D721Med (cell line): Measurements from ENCODE around the gene PADI2.

Source experiments
- DNase-seq: peaks from one replicate; pipeline ENCODE4 v3.0.0; 2011; ENCODE audit warnings: low spot score; ENCODE audit not compliant: insufficient read length
- FAIRE-seq: peaks from 2 replicates; lab custom pipeline; 2011; peaks lifted over from hg19 to GRCh38; lab: Jason Lieb, UNC
- CTCF ChIP-seq: IDR thresholded peaks from 2 replicates; pipeline ENCODE4 v1.5.1; 2012; ENCODE audit warnings: mild to moderate bottlenecking, control low read depth; ENCODE audit not compliant: insufficient read depth; ENCODE audit errors: missing control alignments

Gene PADI2

DNA sequence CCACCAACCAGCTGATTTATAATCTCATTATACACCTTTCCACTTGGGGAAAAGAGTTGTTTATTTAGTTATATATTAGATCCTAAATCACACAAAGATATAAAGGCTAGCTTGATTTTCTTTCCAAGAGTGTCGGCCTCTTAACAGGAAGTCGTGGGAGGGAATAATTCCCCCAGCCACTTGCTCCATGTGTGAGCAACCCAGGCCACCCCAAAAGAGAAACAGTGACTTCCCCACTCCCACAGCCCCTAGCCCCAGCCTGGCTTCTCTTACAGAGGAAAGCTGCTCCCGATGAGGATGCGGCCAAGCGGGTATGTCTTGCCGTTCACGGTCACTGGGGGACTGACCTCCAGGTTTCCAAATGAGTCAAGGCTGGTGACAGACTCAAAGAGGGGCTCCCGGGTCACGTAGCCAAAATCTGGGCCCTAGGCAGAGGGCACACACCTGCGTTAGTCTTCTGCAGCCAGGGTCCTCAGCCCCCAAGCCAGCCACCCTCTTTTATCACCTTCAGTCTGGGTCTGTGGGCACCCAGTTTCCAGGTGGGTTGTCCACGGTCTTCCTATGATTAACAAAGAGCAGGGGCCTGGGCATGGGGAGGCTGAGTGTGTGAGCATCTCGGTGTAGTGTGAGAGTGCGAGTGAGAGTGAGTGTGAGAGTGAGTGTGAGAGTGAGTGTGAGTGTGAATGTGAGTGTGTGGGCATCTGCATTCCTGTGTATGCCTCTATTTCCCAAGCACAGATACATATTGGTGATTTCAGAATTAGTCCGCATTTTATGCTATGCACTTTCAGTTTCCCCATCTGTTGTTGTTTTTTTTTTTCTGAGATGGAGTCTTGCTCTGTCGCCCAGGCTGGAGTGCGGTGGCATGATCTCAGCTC, 40.0 kb downstream of the PADI2 start:
- FAIRE-seq (no peak), DNase-seq (no peak)
- TF ChIP-seq CTCF, result no peak

GRCh38 chr1:17075470-17076255, 43.6 kb downstream of the PADI2 start:
- FAIRE-seq, result no peak
- no peak for TF ChIP-seq CTCF
- no peak for DNase-seq

- FAIRE-seq (no peak), DNase-seq (no peak)
- TF ChIP-seq CTCF, result no peak
Measured at GRCh38 chr1:17071794-17072193, 47.5 kb downstream of the PADI2 start.

- FAIRE-seq (no peak), DNase-seq (no peak)
- TF ChIP-seq CTCF, result no peak
Measured at GRCh38 chr1:17070163-17070525, 49.1 kb downstream of the PADI2 start.

DNA sequence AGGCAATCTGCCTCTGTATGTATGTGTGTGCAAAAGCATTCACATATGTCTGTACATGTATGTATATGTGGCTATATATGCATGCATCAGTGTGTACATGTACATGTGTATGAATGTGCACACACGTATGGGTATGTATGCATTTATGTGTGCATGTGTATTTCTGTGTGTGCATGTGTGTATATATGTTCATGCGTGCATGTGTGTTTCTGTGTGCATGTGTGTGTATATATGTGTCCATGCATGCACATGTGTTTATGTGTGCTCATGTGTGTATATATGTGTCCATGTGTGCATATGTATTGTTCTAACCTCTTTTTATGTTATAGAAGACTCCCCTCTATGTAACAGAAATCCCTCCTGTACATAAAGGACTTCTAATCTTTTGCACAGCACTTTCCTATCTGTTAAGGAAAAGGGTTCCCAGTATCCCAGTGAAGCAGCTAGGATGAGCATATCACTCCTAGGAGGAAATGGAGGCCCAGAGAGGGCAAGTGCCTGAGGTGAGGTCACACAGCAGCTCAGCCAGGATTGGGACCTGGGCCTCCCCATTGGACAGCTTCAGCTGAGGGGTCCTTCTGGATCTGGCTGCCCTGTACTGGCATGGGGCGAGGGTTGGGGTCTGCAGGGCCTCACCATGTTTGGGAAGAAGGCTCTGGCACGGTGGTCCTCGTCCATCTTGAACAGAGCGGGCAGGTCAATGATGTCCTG, 49.6 kb downstream of the PADI2 start:
- no peak for DNase-seq
- no peak for FAIRE-seq
- TF ChIP-seq CTCF, result no peak

DNA sequence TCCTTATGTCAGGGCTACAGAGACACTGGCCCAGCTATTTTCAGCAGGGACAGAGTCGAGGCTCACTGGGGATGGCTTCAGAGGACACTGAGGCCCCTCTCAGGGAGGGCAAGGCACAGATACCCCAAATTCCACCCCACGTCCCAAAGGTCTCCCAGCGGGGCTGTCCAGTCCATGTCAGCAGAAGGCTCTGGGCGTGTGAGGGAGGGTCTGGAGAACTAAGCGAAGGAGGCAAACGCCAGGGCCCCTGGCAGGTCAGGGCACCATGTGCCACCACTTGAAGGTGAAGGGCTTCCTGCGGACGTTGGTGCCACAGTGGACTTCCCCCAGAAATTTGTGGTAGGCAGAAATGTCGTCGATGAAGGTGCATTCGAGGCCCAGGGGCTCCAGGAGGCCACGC, 50.5 kb downstream of the PADI2 start:
- FAIRE-seq (no peak), DNase-seq (no peak)
- no peak for TF ChIP-seq CTCF
